WTC11 (cell line): Measurements from ENCODE around the gene KIAA1755.

Experiments used
- AFF4 ChIP-seq: sonication (generic); formaldehyde crosslinking; IDR thresholded peaks from 2 replicates; pipeline ENCODE4 v1.8.1; 2023; ENCODE audit warnings: mild to moderate bottlenecking, missing genetic modification reagents, borderline replicate concordance
- CREM ChIP-seq: sonication (generic); formaldehyde crosslinking; IDR thresholded peaks from 2 replicates; pipeline ENCODE4 v1.8.1; 2022; ENCODE audit warnings: mild to moderate bottlenecking, missing genetic modification reagents, moderate library complexity
- CTCF ChIP-seq: fragments of 200-600 bp; IDR thresholded peaks from 2 replicates; pipeline ENCODE4 v1.8.0; 2022; ENCODE audit warnings: antibody characterized with exemption
- ETV6 ChIP-seq: sonication (generic); formaldehyde crosslinking; IDR thresholded peaks from 2 replicates; pipeline ENCODE4 v1.8.1; 2022; ENCODE audit warnings: mild to moderate bottlenecking, missing genetic modification reagents
- MAX ChIP-seq: sonication (generic); formaldehyde crosslinking; IDR thresholded peaks from 2 replicates; pipeline ENCODE4 v1.8.0; 2022; ENCODE audit warnings: mild to moderate bottlenecking, missing genetic modification reagents
- MLX ChIP-seq: sonication (generic); formaldehyde crosslinking; IDR thresholded peaks from 2 replicates; pipeline ENCODE4 v1.8.1; 2023; ENCODE audit warnings: mild to moderate bottlenecking, missing genetic modification reagents, moderate library complexity
- STAT6 ChIP-seq: sonication (generic); formaldehyde crosslinking; conservative IDR thresholded peaks from 2 replicates; pipeline ENCODE4 v1.8.1; 2023; ENCODE audit warnings: mild to moderate bottlenecking, low read depth, missing genetic modification reagents, moderate library complexity
- TEAD4 ChIP-seq: sonication (generic); formaldehyde crosslinking; IDR thresholded peaks from 2 replicates; pipeline ENCODE4 v1.8.0; 2022; ENCODE audit warnings: mild to moderate bottlenecking, missing genetic modification reagents

- TF ChIP-seq AFF4 (CRISPR knock-in tag) (no peak), CTCF (peak; percentile 76), CREM (CRISPR knock-in tag) (no peak), MAX (CRISPR knock-in tag) (no peak), ETV6 (CRISPR knock-in tag) (no peak), STAT6 (CRISPR knock-in tag) (no peak), MLX (CRISPR knock-in tag) (no peak), TEAD4 (CRISPR knock-in tag) (no peak)
These were observed 95.2 kb downstream of the KIAA1755 start, which contains the start of gene TGM2 for GRCh38 chr20:38165089-38165965.
